Measurements from ENCODE around the gene TNS2.

- TF ChIP-seq POLR2AphosphoS5 (IDR thresholded peaks at IDR 0.05) (no peak), POLR2A (IDR thresholded peaks at IDR 0.05; ENCODE audit: low read depth) (no peak)
These were observed 677 bp downstream of the TNS2 start for GRCh38 chr12:53050426-53051057.

All from esophagus muscularis mucosa (tissue), 2 donors.